SK-N-SH treated with all-trans-retinoic acid at 6 μM for 48 hours (cell line): ENCODE results near the gene RFLNA.

ENCODE experiments used
- ATAC-seq: fragments of 200-7000 bp; cut with Tn5 transposase; 3 replicates; pipeline ENCODE4 v1.9.1; 2020; ENCODE audit warnings: mild to moderate bottlenecking, moderate library complexity
- ARNTL ChIP-seq: fragments of 450-650 bp; formaldehyde crosslinking; IDR thresholded peaks from 2 replicates; pipeline ENCODE4 v1.5.0; 2020; ENCODE audit warnings: low read depth, mild to moderate bottlenecking, moderate library complexity, borderline replicate concordance
- BACH2 ChIP-seq: fragments of 250-450 bp; sonication (Bioruptor Pico); IDR thresholded peaks from 2 replicates; pipeline ENCODE4 v1.9.0; 2021; ENCODE audit warnings: mild to moderate bottlenecking, borderline replicate concordance
- CREB5 ChIP-seq: fragments of 250-450 bp; sonication (Bioruptor Pico); IDR thresholded peaks from 2 replicates; pipeline ENCODE4 v1.5.1; 2020; ENCODE audit warnings: low read depth, mild to moderate bottlenecking, moderate library complexity
- CSDC2 ChIP-seq: fragments of 250-450 bp; sonication (Bioruptor Pico); IDR thresholded peaks from 2 replicates; pipeline ENCODE4 v1.5.0; 2020; ENCODE audit warnings: mild to moderate bottlenecking, moderate library complexity
- CSRNP3 ChIP-seq: fragments of 250-450 bp; sonication (Bioruptor Pico); IDR thresholded peaks from 2 replicates; pipeline ENCODE4 v1.5.1; 2021; ENCODE audit warnings: mild to moderate bottlenecking, moderate library complexity
- ESRRG ChIP-seq: fragments of 250-450 bp; sonication (Bioruptor Pico); IDR thresholded peaks from 2 replicates; pipeline ENCODE4 v1.6.1; 2021; ENCODE audit warnings: mild to moderate bottlenecking
- GLIS3 ChIP-seq: fragments of 250-450 bp; sonication (Bioruptor Pico); IDR thresholded peaks from 2 replicates; pipeline ENCODE4 v1.5.0; 2020; ENCODE audit warnings: mild to moderate bottlenecking, moderate library complexity
- ISL1 ChIP-seq: fragments of 250-450 bp; sonication (Bioruptor Pico); IDR thresholded peaks from 2 replicates; pipeline ENCODE4 v2.1.2; 2022; ENCODE audit warnings: mild to moderate bottlenecking, moderate library complexity
- OSR1 ChIP-seq: fragments of 250-450 bp; sonication (Bioruptor Pico); IDR thresholded peaks from 2 replicates; pipeline ENCODE4 v1.8.0; 2022; ENCODE audit warnings: moderate library complexity, mild to moderate bottlenecking, inconsistent platforms
- PATZ1 ChIP-seq: fragments of 250-450 bp; sonication (Bioruptor Pico); IDR thresholded peaks from 2 replicates; pipeline ENCODE4 v1.8.0; 2020; ENCODE audit warnings: mild to moderate bottlenecking, moderate library complexity, borderline replicate concordance
- PPARA ChIP-seq: fragments of 250-450 bp; sonication (Bioruptor Pico); IDR thresholded peaks from 2 replicates; pipeline ENCODE4 v1.5.0; 2020; ENCODE audit warnings: mild to moderate bottlenecking, borderline replicate concordance
- RARB ChIP-seq: fragments of 250-450 bp; sonication (Bioruptor Pico); IDR thresholded peaks from 2 replicates; pipeline ENCODE4 v1.8.0; 2021; ENCODE audit warnings: mild to moderate bottlenecking, moderate library complexity
- SNAI2 ChIP-seq: fragments of 250-450 bp; sonication (Bioruptor Pico); IDR thresholded peaks from 2 replicates; pipeline ENCODE4 v1.5.0; 2020; ENCODE audit warnings: mild to moderate bottlenecking, moderate library complexity
- TCF4 ChIP-seq: fragments of 250-450 bp; sonication (Bioruptor Pico); IDR thresholded peaks from 2 replicates; pipeline ENCODE4 v1.8.0; 2021; ENCODE audit warnings: mild to moderate bottlenecking, moderate library complexity, borderline replicate concordance
- TOX ChIP-seq: fragments of 250-450 bp; sonication (Bioruptor Pico); IDR thresholded peaks from 2 replicates; pipeline ENCODE4 v1.8.0; 2021; ENCODE audit warnings: mild to moderate bottlenecking, moderate library complexity, borderline replicate concordance
- TSHZ2 ChIP-seq: fragments of 250-450 bp; sonication (Bioruptor Pico); IDR thresholded peaks from 2 replicates; pipeline ENCODE4 v1.5.0; 2020; ENCODE audit warnings: mild to moderate bottlenecking, moderate library complexity
- ZC3H10 ChIP-seq: fragments of 250-450 bp; sonication (Bioruptor Pico); IDR thresholded peaks from 2 replicates; pipeline ENCODE4 v1.5.1; 2021; ENCODE audit warnings: mild to moderate bottlenecking, moderate library complexity
- ZFP3 ChIP-seq: fragments of 250-450 bp; sonication (Bioruptor Pico); IDR thresholded peaks from 2 replicates; pipeline ENCODE4 v1.5.0; 2020; ENCODE audit warnings: mild to moderate bottlenecking, moderate library complexity
- ZFP30 ChIP-seq: fragments of 450-650 bp; formaldehyde crosslinking; IDR thresholded peaks from 2 replicates; pipeline ENCODE4 v1.5.0; 2022; ENCODE audit warnings: mild to moderate bottlenecking, moderate library complexity
- ZNF565 ChIP-seq: fragments of 450-650 bp; formaldehyde crosslinking; conservative IDR thresholded peaks from 2 replicates; pipeline ENCODE4 v1.5.0; 2020; ENCODE audit warnings: low read depth, mild to moderate bottlenecking, moderate library complexity
- ZNF70 ChIP-seq: fragments of 450-650 bp; formaldehyde crosslinking; IDR thresholded peaks from 2 replicates; pipeline ENCODE4 v1.5.0; 2020; ENCODE audit warnings: mild to moderate bottlenecking, moderate library complexity
- ZNF8 ChIP-seq: fragments of 450-650 bp; formaldehyde crosslinking; IDR thresholded peaks from 2 replicates; pipeline ENCODE4 v1.5.0; 2020; ENCODE audit warnings: mild to moderate bottlenecking, moderate library complexity

Gene RFLNA

DNA sequence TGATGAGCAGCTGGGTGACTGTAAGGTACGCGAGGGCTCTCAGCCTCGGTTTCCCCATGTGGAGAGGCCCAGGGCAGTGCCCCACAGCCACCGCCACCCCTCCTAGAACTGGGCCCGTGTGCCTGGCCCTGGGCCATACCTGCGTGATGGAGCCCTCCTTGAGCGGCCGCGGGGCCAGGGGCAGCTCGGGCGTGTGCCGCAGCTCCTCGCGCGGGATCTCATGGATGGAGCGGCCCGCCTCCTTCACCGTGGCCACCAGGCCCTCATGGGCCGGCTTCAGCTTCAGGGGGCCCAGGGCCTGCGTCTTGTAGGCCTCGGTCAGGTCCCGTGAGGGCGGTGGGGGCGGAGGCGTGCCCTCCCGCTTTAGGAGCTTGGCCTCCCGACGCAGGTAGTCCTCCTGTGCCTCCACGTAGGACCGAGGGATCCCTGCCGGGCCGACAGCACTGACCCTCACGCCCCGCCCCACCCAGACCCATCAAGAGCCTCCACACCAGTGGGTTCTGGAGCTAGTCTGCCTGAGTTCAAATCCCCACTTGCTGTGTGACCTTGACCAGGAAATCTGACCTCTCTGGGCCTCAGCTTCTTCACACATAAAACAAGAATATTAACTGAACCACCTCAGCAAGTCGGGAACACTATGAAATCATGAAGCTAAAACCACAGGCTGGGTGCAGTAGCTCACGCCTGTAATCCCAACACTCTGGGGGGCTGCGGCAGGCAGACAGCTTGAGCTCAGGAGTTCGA lies 51.7 kb downstream of the RFLNA start (continued):
- TF ChIP-seq TSHZ2 (CRISPR knock-in tag) (no peak), ZC3H10 (no peak), RARB (CRISPR knock-in tag) (no peak), ZFP30 (CRISPR knock-in tag) (no peak), SNAI2 (no peak)
- TF ChIP-seq, all 23 proteins: peak for 0

DNA sequence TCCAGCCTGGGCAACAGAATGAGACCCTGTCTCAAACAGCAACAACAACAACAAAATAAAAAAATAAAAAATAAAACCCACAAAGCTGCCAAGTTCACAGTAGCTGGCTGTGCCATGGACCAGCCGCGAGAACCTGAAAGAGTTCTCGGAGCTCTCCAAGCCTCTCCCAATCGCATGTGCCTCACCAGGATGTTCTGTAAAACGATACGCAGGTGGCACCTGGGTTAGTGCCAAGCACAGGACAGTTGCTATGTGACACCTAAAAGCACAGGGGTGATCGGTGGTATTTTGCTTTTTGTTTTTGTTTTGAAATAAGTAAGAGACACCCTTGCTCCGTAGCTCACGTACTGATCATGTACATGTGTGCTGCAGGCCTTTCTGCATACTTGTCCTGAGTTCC lies 52.4 kb downstream of the RFLNA start:
- no peak for ATAC-seq
- TF ChIP-seq PPARA (no peak), TOX (CRISPR knock-in tag) (no peak), ZC3H10 (no peak), ARNTL (no peak), ZNF8 (CRISPR knock-in tag) (no peak), ZNF70 (CRISPR knock-in tag) (no peak), CSDC2 (CRISPR knock-in tag) (no peak), PATZ1 (CRISPR knock-in tag) (no peak), BACH2 (CRISPR knock-in tag) (no peak), ZNF565 (no peak), ZFP3 (CRISPR knock-in tag) (no peak), OSR1 (CRISPR knock-in tag) (no peak), ESRRG (CRISPR knock-in tag) (no peak), CSRNP3 (CRISPR knock-in tag) (no peak)
- TF ChIP-seq, all 23 proteins: peak for 0

- peak; percentile 12; the same call in 1 of the 3 replicates for ATAC-seq
- TF ChIP-seq CREB5 (no peak), TSHZ2 (CRISPR knock-in tag) (no peak), PPARA (no peak), CSRNP3 (CRISPR knock-in tag) (no peak), TCF4 (no peak), ARNTL (no peak), RARB (CRISPR knock-in tag) (no peak), GLIS3 (CRISPR knock-in tag) (no peak), BACH2 (CRISPR knock-in tag) (no peak), ZNF70 (CRISPR knock-in tag) (no peak), PATZ1 (CRISPR knock-in tag) (no peak), ZC3H10 (no peak), ISL1 (no peak), ESRRG (CRISPR knock-in tag) (no peak), TOX (CRISPR knock-in tag) (no peak), ZNF8 (CRISPR knock-in tag) (no peak)
Observed at GRCh38 chr12:124347805-124348658, 53.1 kb downstream of the RFLNA start.
